Tibial nerve (tissue), 4 donors: ENCODE measurements around the gene EXOC2. TPM values are rescaled to one million over a fixed set of nuclear protein-coding genes. Genes with fewer than 3 reads are reported as not detected.

Experiments used
- DNase-seq, 2 donors: peaks; one replicate each; pipeline ENCODE4 v3.0.0-alpha.2; 2019; ENCODE audit warnings: low spot score in 2 of 2
- H3K27ac ChIP-seq, 4 donors: fragments of 200-600 bp; sonication (generic) in 3 of 4; one replicate each; pipeline ENCODE4 v1.5.1; 2017 to 2019; ENCODE audit warnings: mild to moderate bottlenecking in 1 of 4
- H3K27me3 ChIP-seq, 2 donors: fragments of 200-600 bp; sonication (generic) in 1 of 2; one replicate each; pipeline versions ENCODE4 v1.5.1 to v1.6.0; 2017 to 2019
- H3K36me3 ChIP-seq, 3 donors: fragments of 200-600 bp; sonication (generic); one replicate each; pipeline ENCODE4 v1.5.1; 2018 to 2019
- H3K4me1 ChIP-seq, 4 donors: fragments of 200-600 bp; sonication (generic) in 3 of 4; one replicate each; pipeline ENCODE4 v1.5.1; 2017 to 2019
- H3K4me3 ChIP-seq, 4 donors: fragments of 200-600 bp; sonication (generic) in 3 of 4; one replicate each; pipeline ENCODE4 v1.5.1; 2017 to 2019; ENCODE audit warnings: mild to moderate bottlenecking in 1 of 4, moderate library complexity in 1 of 4
- H3K9me3 ChIP-seq, 4 donors: fragments of 200-600 bp; sonication (generic) in 3 of 4; one replicate each; pipeline ENCODE4 v1.5.1; 2017 to 2019
- EP300 ChIP-seq, 2 donors: sonication (generic); formaldehyde crosslinking; IDR thresholded peaks; one replicate each; pipeline ENCODE4 v1.6.1; 2017; ENCODE audit warnings: antibody characterized with exemption in 2 of 2, mild to moderate bottlenecking in 1 of 2
- POLR2A ChIP-seq, 2 donors: fragments of 450-650 bp; IDR thresholded peaks; one replicate each; pipeline ENCODE4 v1.6.1; 2017; ENCODE audit warnings: antibody characterized with exemption in 2 of 2, mild to moderate bottlenecking in 2 of 2, moderate library complexity in 2 of 2
- WGBS, 2 donors: methylation state at CpG; one replicate each; pipeline ENCODE4 v1.1.5; 2018; 5-methylcytosine and 5-hydroxymethylcytosine counted together
- total RNA-seq, 4 donors: library from RNA; depleted of rRNA; stranded (reverse); fragments of >200 nt; gene quantifications; one replicate each; pipeline ENCODE4 v1.1.0, GENCODE V29; 2016
- TF ChIP-seq, protein P1 (sequence below), 5 experiments: fragments of 200-600 bp in 3 of 5; fragments of 450-650 bp in 2 of 5; sonication (generic) in 3 of 5; IDR thresholded peaks; one replicate each; pipeline ENCODE4 v1.5.1; 2016 to 2019; ENCODE audit warnings: antibody characterized with exemption in 5 of 5, mild to moderate bottlenecking in 3 of 5, moderate library complexity in 2 of 5

The EXOC2 gene
- total RNA-seq, 4 donors from 2014 or later = 20.8 to 30.0 (median 24.1) TPM

DNA sequence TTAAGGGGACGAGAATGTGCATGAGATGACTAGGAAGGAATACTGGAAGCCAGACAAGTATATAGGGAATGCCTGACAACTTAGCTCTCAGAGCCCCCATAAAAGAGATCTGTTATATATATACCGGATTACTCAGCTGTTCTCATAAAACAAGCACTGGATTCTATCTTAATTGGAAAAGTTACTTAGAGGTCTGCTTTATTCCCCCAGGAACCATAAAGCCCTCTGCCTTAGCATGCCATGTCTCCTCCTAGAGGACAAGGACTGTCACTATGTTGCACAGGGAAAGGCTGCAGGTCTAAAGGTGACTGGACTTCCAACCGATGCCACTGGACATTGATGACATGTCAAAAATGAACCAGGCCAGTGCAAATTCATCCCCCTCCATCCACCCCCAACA is 6.4 kb downstream of the EXOC2 start:
- 68% methylated on average over 3 of the region's 3 CpGs for WGBS, 2 donors
- Histone ChIP-seq H3K27me3 (no peaks in the 10 kb centered on the region), H3K27ac (no peak overlapping the region), H3K4me3 (no peak overlapping the region), H3K4me1 (peaks cover 0 to 46% (median 14%) of the 10 kb centered on the region in 4 donors), H3K36me3 (peaks cover 0 to 13% (median 0%) of the 10 kb centered on the region in 3 donors), H3K9me3 (no peaks in the 10 kb centered on the region)
- DNase-seq = no peak
- TF ChIP-seq EP300 (IDR thresholded peaks at IDR 0.05) (no peak), POLR2A (IDR thresholded peaks at IDR 0.05) (no peak)
- TF ChIP-seq, protein P1, sequence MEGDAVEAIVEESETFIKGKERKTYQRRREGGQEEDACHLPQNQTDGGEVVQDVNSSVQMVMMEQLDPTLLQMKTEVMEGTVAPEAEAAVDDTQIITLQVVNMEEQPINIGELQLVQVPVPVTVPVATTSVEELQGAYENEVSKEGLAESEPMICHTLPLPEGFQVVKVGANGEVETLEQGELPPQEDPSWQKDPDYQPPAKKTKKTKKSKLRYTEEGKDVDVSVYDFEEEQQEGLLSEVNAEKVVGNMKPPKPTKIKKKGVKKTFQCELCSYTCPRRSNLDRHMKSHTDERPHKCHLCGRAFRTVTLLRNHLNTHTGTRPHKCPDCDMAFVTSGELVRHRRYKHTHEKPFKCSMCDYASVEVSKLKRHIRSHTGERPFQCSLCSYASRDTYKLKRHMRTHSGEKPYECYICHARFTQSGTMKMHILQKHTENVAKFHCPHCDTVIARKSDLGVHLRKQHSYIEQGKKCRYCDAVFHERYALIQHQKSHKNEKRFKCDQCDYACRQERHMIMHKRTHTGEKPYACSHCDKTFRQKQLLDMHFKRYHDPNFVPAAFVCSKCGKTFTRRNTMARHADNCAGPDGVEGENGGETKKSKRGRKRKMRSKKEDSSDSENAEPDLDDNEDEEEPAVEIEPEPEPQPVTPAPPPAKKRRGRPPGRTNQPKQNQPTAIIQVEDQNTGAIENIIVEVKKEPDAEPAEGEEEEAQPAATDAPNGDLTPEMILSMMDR (IDR thresholded peaks at IDR 0.05) = no peak

DNA sequence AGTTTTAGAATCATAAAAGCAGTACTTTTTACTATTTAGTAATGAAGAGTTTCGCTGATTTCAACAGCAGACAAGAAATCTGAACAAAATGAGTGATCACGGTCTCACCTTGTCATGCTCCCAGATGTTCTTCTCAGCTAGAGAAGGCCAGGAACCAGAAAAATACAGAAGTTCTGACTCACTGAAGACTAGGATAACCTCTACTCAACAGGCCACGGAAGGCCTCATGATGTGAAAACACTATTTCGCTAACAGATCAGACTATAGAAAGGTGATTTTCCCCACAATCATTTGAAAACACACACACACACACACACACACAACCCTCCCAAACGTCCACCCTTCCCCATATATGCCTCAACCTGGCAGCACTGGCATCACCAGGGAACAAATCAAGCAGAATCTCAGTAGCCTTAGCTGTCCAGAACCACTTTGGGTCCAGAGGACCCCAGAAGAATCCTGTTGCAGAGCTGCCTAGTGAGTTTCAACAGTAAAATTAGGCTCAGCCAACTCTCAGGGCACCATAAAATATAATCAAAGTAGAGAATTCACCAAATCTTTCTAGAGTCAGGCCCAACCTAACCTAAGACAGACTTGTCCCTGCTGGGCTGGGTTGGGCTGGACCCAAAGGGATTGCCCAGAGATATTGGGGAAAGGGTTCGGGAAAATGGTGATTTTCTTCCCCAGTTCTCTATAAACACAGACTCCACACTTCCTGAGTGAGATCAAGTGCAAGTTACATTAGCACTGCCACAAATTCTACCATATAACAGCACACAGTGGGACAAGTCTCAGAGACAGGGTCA is 7.9 kb downstream of the EXOC2 start:
- Histone ChIP-seq H3K9me3 (no peaks in the 10 kb centered on the region), H3K36me3 (peaks cover 0 to 9% (median 0%) of the 10 kb centered on the region in 3 donors), H3K4me3 (no peak overlapping the region), H3K27ac (peak overlapping the region in 3 of 4 donors; percentile 7 to 74 (median 32)), H3K4me1 (peaks cover 0 to 42% (median 10%) of the 10 kb centered on the region in 4 donors), H3K27me3 (no peaks in the 10 kb centered on the region)
- TF ChIP-seq POLR2A (IDR thresholded peaks at IDR 0.05) (no peak), EP300 (IDR thresholded peaks at IDR 0.05) (no peak)
- TF ChIP-seq, protein P1 (IDR thresholded peaks at IDR 0.05) = no peak
- no peak for DNase-seq
- 80 to 84% methylated on average over 6 of the region's 6 CpGs for WGBS, 2 donors

GRCh38 chr6:683742-684440 is 9.0 kb downstream of the EXOC2 start:
- no peaks in the 10 kb centered on the region for H3K27me3 ChIP-seq
- H3K36me3 ChIP-seq = peaks cover 0 to 8% (median 0%) of the 10 kb centered on the region in 3 donors
- H3K9me3 ChIP-seq = no peaks in the 10 kb centered on the region
- H3K27ac ChIP-seq = peak overlapping the region; percentile 7 to 77 (median 48)
- 15 to 16% methylated on average over 15 of the region's 15 CpGs for WGBS, 2 donors
- peaks cover 0 to 42% (median 10%) of the 10 kb centered on the region in 4 donors for H3K4me1 ChIP-seq
- peak overlapping the region in 2 of 4 donors; percentile 5 to 40 for H3K4me3 ChIP-seq
- DNase-seq = no peak
- no peak for TF ChIP-seq EP300 (IDR thresholded peaks at IDR 0.05)
- TF ChIP-seq POLR2A (IDR thresholded peaks at IDR 0.05) = no peak
- TF ChIP-seq, protein P1 (IDR thresholded peaks at IDR 0.05) = no peak

DNA sequence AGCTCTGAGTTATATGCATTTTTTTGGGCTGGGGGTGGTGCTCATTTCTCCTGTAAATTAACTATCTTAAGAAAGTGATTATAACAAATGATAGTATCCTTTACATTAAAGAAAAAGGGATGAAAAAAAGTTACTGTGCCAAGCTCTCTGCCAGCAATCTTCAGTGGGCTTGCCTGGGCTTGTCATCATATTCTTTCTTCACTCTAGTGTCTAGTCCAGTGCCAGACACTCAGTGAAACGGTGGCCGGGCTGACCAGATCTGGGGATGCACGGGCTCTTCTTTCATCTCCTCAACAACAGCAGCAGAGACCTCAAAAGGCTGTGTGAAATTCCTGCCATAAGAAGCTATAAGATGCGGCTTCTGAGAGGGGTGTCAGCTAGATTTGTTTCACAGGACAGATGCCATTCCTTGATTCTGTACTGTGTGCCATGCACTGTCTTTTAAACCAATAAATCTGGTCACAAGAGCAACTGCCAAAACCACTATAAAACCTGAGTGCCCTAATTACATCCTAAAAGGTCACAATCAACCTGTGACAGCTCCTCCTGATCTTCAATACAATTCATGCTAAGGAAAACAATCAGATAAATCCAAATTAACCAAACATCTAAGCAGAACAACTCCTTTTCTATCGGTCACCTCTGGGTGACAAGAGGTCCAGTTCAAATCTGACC is 12.1 kb downstream of the EXOC2 start:
- Histone ChIP-seq H3K27me3 (no peaks in the 10 kb centered on the region), H3K36me3 (no peaks in the 10 kb centered on the region), H3K27ac (no peak overlapping the region), H3K4me3 (no peak overlapping the region), H3K4me1 (peaks cover 0 to 38% (median 10%) of the 10 kb centered on the region in 4 donors), H3K9me3 (no peaks in the 10 kb centered on the region)
- TF ChIP-seq POLR2A (IDR thresholded peaks at IDR 0.05) = no peak
- no peak for TF ChIP-seq EP300 (IDR thresholded peaks at IDR 0.05)
- TF ChIP-seq, protein P1 (IDR thresholded peaks at IDR 0.05) = no peak
- no peak for DNase-seq
- WGBS, 2 donors = 80 to 87% methylated on average over 5 of the region's 5 CpGs
